Body of pancreas (tissue), 4 donors: Measurements from ENCODE around the gene YARS1. TPM values are rescaled to one million over a fixed set of nuclear protein-coding genes. Genes with fewer than 3 reads are reported as not detected.

ENCODE experiments used
- ATAC-seq: fragments of 150-250 bp; one replicate; pipeline ENCODE4 v1.9.1; 2016
- DNase-seq, 4 donors: peaks; one replicate each; pipeline ENCODE4 v3.0.0-alpha.2; 2019
- H3K27ac ChIP-seq, 4 donors: fragments of 200-600 bp; sonication (generic); 1 replicate in 3 of 4; 2 replicates in 1 of 4; pipeline versions ENCODE4 v1.5.1 to v1.6.1; 2016 to 2019; ENCODE audit warnings: mild to moderate bottlenecking in 1 of 4, mixed read lengths in 1 of 4, moderate library complexity in 1 of 4
- H3K27me3 ChIP-seq, 2 donors: fragments of 200-600 bp; sonication (generic); one replicate each; pipeline ENCODE4 v1.6.0; 2016; ENCODE audit warnings: mild to moderate bottlenecking in 1 of 2
- H3K36me3 ChIP-seq, 2 donors: fragments of 200-600 bp; sonication (generic); replicated peaks in 1 of 2; 2 replicates each; pipeline ENCODE4 v1.5.1; 2016; ENCODE audit warnings: low read depth in 2 of 2; ENCODE audit not compliant: insufficient read depth in 1 of 2
- H3K4me1 ChIP-seq: fragments of 200-600 bp; sonication (generic); one replicate; pipeline ENCODE4 v1.6.0; 2016
- H3K4me3 ChIP-seq, 2 donors: fragments of 200-600 bp; sonication (generic); 1 replicate in 1 of 2; 2 replicates in 1 of 2; pipeline ENCODE4 v1.5.1; 2016 to 2019
- H3K9me3 ChIP-seq, 3 donors: fragments of 200-600 bp; sonication (generic); 1 replicate in 2 of 3; 2 replicates in 1 of 3; pipeline ENCODE4 v1.5.1; 2016
- CTCF ChIP-seq, 7 experiments: fragments of 450-650 bp in 4 of 7; fragments of 200-600 bp in 3 of 7; sonication (generic) in 3 of 7; IDR thresholded peaks; one replicate each; pipeline ENCODE4 v1.5.1; 2016 to 2019; ENCODE audit warnings: antibody characterized with exemption in 7 of 7
- POLR2A ChIP-seq, 3 donors: fragments of 450-650 bp; IDR thresholded peaks; one replicate each; pipeline ENCODE4 v1.6.1; 2016; ENCODE audit warnings: antibody characterized with exemption in 3 of 3, mild to moderate bottlenecking in 2 of 3
- WGBS, 2 donors: methylation state at CpG; one replicate each; pipeline ENCODE4 v1.1.5; 2017; 5-methylcytosine and 5-hydroxymethylcytosine counted together
- intact Hi-C: fragments of 100-400 bp; cut with DNase I; formaldehyde crosslinking; loops from one replicate; pipeline ENCODE4 v1.15.1; 2023
- total RNA-seq, 2 donors: library from RNA; depleted of rRNA; stranded (reverse); fragments of >200 nt; gene quantifications; one replicate each; pipeline ENCODE4 v1.1.0, GENCODE V29; 2016

YARS1 gene
- total RNA-seq, 2 donors from 2014 or later = 40.2 to 76.8 TPM

DNA sequence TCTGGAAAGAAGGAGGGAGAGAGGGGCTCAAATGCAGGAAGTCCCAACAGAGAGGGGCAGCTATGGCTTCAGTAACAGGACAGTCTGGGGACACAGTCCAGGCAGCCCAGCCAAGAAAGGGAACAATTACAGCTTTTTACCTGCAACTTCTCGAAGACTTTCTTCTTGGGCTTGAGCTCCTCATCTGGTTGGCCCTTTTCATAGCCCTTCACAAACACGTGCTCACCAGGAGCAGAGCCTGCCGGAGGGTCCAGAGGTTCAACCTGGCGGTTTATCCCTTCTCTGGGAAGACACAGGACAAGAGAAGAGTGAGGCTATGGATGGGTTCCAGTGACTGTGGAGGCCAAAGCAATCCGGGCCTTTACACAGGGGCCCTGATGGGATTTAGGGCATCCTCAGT, 37.9 kb downstream of the YARS1 start:
- TF ChIP-seq POLR2A (IDR thresholded peaks at IDR 0.05) = no peak
- TF ChIP-seq CTCF (IDR thresholded peaks at IDR 0.05) = no peak
- H3K27me3 ChIP-seq = no peaks in the 10 kb centered on the region
- no peak overlapping the region for H3K27ac ChIP-seq
- ATAC-seq = no peak
- no peak for DNase-seq
- peaks cover 8% of the 10 kb centered on the region for H3K4me1 ChIP-seq
- peaks cover 0 to 2% (median 0%) of the 10 kb centered on the region in 3 donors for H3K9me3 ChIP-seq
- no peak overlapping the region for H3K4me3 ChIP-seq
- 84 to 94% methylated on average over 5 of the region's 5 CpGs for WGBS, 2 donors
- H3K36me3 ChIP-seq = peaks cover 12 to 24% of the 10 kb centered on the region in 2 donors
- intact Hi-C loops = no loop called here

GRCh38 chr1:32775640-32776337, 41.4 kb downstream of the YARS1 start:
- DNase-seq (no peak), ATAC-seq (no peak)
- H3K4me1 ChIP-seq = peaks cover 28% of the 10 kb centered on the region
- intact Hi-C loops = no loop called here
- H3K4me3 ChIP-seq = no peak overlapping the region
- H3K27ac ChIP-seq = peak overlapping the region in 2 of 4 donors; percentile 46 to 62
- peaks cover 5 to 10% of the 10 kb centered on the region in 2 donors for H3K36me3 ChIP-seq
- 79 to 84% methylated on average over 13 of the region's 13 CpGs for WGBS, 2 donors
- no peaks in the 10 kb centered on the region for H3K27me3 ChIP-seq
- TF ChIP-seq CTCF (IDR thresholded peaks at IDR 0.05) (no peak), POLR2A (IDR thresholded peaks at IDR 0.05) (no peak)
- peaks cover 0 to 2% (median 0%) of the 10 kb centered on the region in 3 donors for H3K9me3 ChIP-seq

GRCh38 chr1:32774950-32775634, 42.1 kb downstream of the YARS1 start:
- peak; percentile 10 for ATAC-seq
- peaks cover 28% of the 10 kb centered on the region for H3K4me1 ChIP-seq
- peak overlapping the region in 2 of 4 donors; percentile 46 to 62 for H3K27ac ChIP-seq
- DNase-seq = peak in 3 of 4 donors; percentile 33 to 46 (median 38)
- WGBS, 2 donors = 59 to 65% methylated on average over 2 of the region's 2 CpGs
- peaks cover 0 to 2% (median 0%) of the 10 kb centered on the region in 3 donors for H3K9me3 ChIP-seq
- peaks cover 9% of the 10 kb centered on the region in 2 donors for H3K36me3 ChIP-seq
- TF ChIP-seq CTCF (IDR thresholded peaks at IDR 0.05) (no peak), POLR2A (IDR thresholded peaks at IDR 0.05) (no peak)
- intact Hi-C loops = loop anchor here (5.0 kb wide), 1 partner anchor 63 kb away; no protein-coding TSS in a partner anchor
- no peak overlapping the region for H3K4me3 ChIP-seq
- no peaks in the 10 kb centered on the region for H3K27me3 ChIP-seq

DNA sequence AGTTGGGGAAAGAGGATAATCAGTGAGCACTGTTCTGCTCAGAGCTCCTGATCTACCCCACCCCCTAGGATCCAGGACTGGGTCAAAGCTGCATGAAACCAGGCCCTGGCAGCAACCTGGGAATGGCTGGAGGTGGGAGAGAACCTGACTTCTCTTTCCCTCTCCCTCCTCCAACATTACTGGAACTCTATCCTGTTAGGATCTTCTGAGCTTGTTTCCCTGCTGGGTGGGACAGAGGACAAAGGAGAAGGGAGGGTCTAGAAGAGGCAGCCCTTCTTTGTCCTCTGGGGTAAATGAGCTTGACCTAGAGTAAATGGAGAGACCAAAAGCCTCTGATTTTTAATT, 42.7 kb downstream of the YARS1 start:
- H3K4me1 ChIP-seq = peaks cover 30% of the 10 kb centered on the region
- peaks cover 7 to 9% of the 10 kb centered on the region in 2 donors for H3K36me3 ChIP-seq
- no peak for DNase-seq

More for the DNA sequence above, 42.7 kb downstream of the YARS1 start:
- Histone ChIP-seq H3K4me3 (no peak overlapping the region), H3K27me3 (no peaks in the 10 kb centered on the region), H3K27ac (peak overlapping the region in 3 of 4 donors; percentile 0 to 62 (median 50)), H3K9me3 (peaks cover 0 to 2% (median 0%) of the 10 kb centered on the region in 3 donors)
- intact Hi-C loops = loop anchor here (5.0 kb wide), 1 partner anchor 62 kb away; no protein-coding TSS in a partner anchor
- ATAC-seq = no peak
- TF ChIP-seq CTCF (IDR thresholded peaks at IDR 0.05) (no peak), POLR2A (IDR thresholded peaks at IDR 0.05) (no peak)
